ENCODE measurements around the gene SYNE1. TPM values are rescaled to one million over a fixed set of nuclear protein-coding genes. Genes with fewer than 3 reads are reported as not detected.

Gene SYNE1
- total RNA-seq, 1 experiment from 2014 or later, result 6.5 TPM

DNA sequence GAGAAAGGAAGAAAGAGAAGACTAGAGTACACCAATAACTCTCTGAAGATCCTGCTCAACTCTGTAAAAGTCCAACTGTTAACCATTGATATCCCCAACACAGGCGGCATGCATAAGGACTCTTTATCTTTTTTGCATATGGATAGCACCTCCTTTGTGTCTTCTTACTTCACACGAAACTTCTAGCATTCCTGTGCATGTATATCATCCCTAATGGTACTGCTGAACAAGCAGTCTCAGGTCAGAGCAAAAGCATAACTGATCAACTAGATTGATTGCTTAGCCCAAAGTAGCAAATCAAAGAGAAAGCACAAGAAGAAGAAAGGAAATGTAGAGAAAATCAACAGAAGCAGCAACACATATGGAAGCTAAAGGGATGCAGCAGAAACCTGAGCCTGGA lies 234.4 kb downstream of the SYNE1 start (continued):
- TF ChIP-seq, protein P1, sequence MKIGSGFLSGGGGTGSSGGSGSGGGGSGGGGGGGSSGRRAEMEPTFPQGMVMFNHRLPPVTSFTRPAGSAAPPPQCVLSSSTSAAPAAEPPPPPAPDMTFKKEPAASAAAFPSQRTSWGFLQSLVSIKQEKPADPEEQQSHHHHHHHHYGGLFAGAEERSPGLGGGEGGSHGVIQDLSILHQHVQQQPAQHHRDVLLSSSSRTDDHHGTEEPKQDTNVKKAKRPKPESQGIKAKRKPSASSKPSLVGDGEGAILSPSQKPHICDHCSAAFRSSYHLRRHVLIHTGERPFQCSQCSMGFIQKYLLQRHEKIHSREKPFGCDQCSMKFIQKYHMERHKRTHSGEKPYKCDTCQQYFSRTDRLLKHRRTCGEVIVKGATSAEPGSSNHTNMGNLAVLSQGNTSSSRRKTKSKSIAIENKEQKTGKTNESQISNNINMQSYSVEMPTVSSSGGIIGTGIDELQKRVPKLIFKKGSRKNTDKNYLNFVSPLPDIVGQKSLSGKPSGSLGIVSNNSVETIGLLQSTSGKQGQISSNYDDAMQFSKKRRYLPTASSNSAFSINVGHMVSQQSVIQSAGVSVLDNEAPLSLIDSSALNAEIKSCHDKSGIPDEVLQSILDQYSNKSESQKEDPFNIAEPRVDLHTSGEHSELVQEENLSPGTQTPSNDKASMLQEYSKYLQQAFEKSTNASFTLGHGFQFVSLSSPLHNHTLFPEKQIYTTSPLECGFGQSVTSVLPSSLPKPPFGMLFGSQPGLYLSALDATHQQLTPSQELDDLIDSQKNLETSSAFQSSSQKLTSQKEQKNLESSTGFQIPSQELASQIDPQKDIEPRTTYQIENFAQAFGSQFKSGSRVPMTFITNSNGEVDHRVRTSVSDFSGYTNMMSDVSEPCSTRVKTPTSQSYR (CRISPR knock-in tag; IDR thresholded peaks at IDR 0.05), result no peak
- TF ChIP-seq CREB1 (CRISPR knock-in tag; IDR thresholded peaks at IDR 0.05), result no peak
- TF ChIP-seq CBFB (CRISPR knock-in tag; IDR thresholded peaks at IDR 0.05; ENCODE audit: low read depth), result no peak
- TF ChIP-seq, protein P2, sequence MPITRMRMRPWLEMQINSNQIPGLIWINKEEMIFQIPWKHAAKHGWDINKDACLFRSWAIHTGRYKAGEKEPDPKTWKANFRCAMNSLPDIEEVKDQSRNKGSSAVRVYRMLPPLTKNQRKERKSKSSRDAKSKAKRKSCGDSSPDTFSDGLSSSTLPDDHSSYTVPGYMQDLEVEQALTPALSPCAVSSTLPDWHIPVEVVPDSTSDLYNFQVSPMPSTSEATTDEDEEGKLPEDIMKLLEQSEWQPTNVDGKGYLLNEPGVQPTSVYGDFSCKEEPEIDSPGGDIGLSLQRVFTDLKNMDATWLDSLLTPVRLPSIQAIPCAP (CRISPR knock-in tag; IDR thresholded peaks at IDR 0.05), result no peak
- TF ChIP-seq ZNF121 (CRISPR knock-in tag; IDR thresholded peaks at IDR 0.05), result no peak
- TF ChIP-seq NFE2L1 (CRISPR knock-in tag; IDR thresholded peaks at IDR 0.05), result no peak

DNA sequence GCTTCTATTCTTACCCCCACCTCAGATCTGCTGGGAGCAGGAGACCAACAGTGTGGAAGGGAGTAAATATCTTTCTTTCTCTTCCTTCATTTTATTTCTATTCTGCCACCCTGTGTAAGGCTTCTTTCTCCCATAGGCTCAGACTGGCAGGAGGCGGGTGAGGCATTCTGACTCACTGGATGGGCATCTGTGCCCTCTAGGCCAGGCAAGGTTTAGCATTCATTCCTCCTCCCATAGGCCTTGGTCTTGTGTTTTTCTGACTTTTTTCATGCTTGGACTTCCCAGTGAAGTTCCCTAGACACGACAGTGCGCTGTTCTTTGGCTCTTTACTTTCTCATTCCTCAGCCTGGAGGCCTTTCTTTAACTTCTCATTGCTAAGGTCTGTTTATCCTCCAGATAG lies 235.2 kb downstream of the SYNE1 start:
- TF ChIP-seq GTF2I (CRISPR knock-in tag; conservative IDR thresholded peaks at IDR 0.05) (no peak), SMAD4 (CRISPR knock-in tag; IDR thresholded peaks at IDR 0.05) (no peak), ESRRA (CRISPR knock-in tag; IDR thresholded peaks at IDR 0.05; ENCODE audit: borderline replicate concordance) (no peak)
- TF ChIP-seq, protein P3, sequence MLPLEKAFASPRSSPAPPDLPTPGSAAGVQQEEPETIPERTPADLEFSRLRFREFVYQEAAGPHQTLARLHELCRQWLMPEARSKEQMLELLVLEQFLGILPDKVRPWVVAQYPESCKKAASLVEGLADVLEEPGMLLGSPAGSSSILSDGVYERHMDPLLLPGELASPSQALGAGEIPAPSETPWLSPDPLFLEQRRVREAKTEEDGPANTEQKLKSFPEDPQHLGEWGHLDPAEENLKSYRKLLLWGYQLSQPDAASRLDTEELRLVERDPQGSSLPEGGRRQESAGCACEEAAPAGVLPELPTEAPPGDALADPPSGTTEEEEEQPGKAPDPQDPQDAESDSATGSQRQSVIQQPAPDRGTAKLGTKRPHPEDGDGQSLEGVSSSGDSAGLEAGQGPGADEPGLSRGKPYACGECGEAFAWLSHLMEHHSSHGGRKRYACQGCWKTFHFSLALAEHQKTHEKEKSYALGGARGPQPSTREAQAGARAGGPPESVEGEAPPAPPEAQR (CRISPR knock-in tag; IDR thresholded peaks at IDR 0.05), result no peak
- no peaks in the 10 kb centered on the region; the same call in 1 of the 2 replicates for H3K9me3 Mint-ChIP-seq
- CTCF ChIA-PET, result no interaction called here
- no peaks in the 10 kb centered on the region for H3K36me3 Mint-ChIP-seq
- no peak overlapping the region for H3K4me3 Mint-ChIP-seq
- peaks cover 8% of the 10 kb centered on the region for H3K4me1 Mint-ChIP-seq
- DNase-seq (ENCODE audit: low spot score) (no peak), ATAC-seq (no peak)
- POLR2A ChIA-PET, result no interaction called here
- no peaks in the 10 kb centered on the region for H3K27me3 Mint-ChIP-seq (ENCODE audit: low read depth)
- H3K27ac Mint-ChIP-seq, result no peak overlapping the region

DNA sequence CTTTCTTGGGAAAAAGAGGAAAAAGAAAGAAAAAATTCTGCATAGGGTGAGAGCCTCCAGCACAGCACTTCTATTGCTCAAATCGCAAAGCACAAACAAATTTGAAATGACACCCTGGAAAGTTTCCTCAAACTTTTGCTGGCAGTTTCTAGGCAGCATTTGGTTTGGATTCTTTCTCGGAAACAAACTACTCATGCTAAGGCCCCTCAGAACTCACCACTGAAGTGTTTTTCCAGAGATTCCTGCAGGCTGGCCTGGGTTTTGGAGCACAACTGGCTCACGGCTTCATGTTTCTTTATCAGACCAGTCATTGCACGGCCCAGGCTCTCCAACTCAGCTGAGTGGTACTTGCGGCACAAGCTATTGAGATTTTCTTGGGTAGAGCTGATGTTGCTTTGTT lies 237.8 kb downstream of the SYNE1 start:
- DNase-seq (ENCODE audit: low spot score) (no peak), ATAC-seq (no peak)
- Mint-ChIP-seq H3K4me3 (no peak overlapping the region), H3K4me1 (peaks cover 17% of the 10 kb centered on the region), H3K27ac (no peak overlapping the region), H3K9me3 (peaks cover under 1% of the 10 kb centered on the region; the same call in 1 of the 2 replicates), H3K27me3 (ENCODE audit: low read depth) (no peaks in the 10 kb centered on the region), H3K36me3 (no peaks in the 10 kb centered on the region)
- ChIA-PET CTCF (no interaction called here), POLR2A (no interaction called here)
- TF ChIP-seq ZNF317 (CRISPR knock-in tag; IDR thresholded peaks at IDR 0.05; ENCODE audit: borderline replicate concordance, low read depth) (no peak), MXD4 (CRISPR knock-in tag; IDR thresholded peaks at IDR 0.05; ENCODE audit: borderline replicate concordance) (no peak), KAT7 (CRISPR knock-in tag; IDR thresholded peaks at IDR 0.05; ENCODE audit: borderline replicate concordance) (no peak), ZNF423 (CRISPR knock-in tag; IDR thresholded peaks at IDR 0.05) (no peak), SP1 (CRISPR knock-in tag; conservative IDR thresholded peaks at IDR 0.05) (no peak), CREB1 (CRISPR knock-in tag; IDR thresholded peaks at IDR 0.05) (no peak), GTF2I (CRISPR knock-in tag; conservative IDR thresholded peaks at IDR 0.05) (no peak), CREM (CRISPR knock-in tag; IDR thresholded peaks at IDR 0.05) (no peak), TP53 (CRISPR knock-in tag; IDR thresholded peaks at IDR 0.05) (no peak), PRRX2 (CRISPR knock-in tag; IDR thresholded peaks at IDR 0.05) (no peak), ZNF232 (CRISPR knock-in tag; IDR thresholded peaks at IDR 0.05) (no peak), ZNF416 (CRISPR knock-in tag; IDR thresholded peaks at IDR 0.05) (no peak), RORB (CRISPR knock-in tag; IDR thresholded peaks at IDR 0.05) (no peak), ELF4 (CRISPR knock-in tag; IDR thresholded peaks at IDR 0.05; ENCODE audit: low read depth) (no peak), CBFB (CRISPR knock-in tag; IDR thresholded peaks at IDR 0.05; ENCODE audit: low read depth) (no peak), HMGA2 (CRISPR knock-in tag; IDR thresholded peaks at IDR 0.05) (no peak)
- TF ChIP-seq, protein P4, sequence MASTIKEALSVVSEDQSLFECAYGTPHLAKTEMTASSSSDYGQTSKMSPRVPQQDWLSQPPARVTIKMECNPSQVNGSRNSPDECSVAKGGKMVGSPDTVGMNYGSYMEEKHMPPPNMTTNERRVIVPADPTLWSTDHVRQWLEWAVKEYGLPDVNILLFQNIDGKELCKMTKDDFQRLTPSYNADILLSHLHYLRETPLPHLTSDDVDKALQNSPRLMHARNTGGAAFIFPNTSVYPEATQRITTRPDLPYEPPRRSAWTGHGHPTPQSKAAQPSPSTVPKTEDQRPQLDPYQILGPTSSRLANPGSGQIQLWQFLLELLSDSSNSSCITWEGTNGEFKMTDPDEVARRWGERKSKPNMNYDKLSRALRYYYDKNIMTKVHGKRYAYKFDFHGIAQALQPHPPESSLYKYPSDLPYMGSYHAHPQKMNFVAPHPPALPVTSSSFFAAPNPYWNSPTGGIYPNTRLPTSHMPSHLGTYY (CRISPR knock-in tag; IDR thresholded peaks at IDR 0.05), result no peak
- TF ChIP-seq, protein P5, sequence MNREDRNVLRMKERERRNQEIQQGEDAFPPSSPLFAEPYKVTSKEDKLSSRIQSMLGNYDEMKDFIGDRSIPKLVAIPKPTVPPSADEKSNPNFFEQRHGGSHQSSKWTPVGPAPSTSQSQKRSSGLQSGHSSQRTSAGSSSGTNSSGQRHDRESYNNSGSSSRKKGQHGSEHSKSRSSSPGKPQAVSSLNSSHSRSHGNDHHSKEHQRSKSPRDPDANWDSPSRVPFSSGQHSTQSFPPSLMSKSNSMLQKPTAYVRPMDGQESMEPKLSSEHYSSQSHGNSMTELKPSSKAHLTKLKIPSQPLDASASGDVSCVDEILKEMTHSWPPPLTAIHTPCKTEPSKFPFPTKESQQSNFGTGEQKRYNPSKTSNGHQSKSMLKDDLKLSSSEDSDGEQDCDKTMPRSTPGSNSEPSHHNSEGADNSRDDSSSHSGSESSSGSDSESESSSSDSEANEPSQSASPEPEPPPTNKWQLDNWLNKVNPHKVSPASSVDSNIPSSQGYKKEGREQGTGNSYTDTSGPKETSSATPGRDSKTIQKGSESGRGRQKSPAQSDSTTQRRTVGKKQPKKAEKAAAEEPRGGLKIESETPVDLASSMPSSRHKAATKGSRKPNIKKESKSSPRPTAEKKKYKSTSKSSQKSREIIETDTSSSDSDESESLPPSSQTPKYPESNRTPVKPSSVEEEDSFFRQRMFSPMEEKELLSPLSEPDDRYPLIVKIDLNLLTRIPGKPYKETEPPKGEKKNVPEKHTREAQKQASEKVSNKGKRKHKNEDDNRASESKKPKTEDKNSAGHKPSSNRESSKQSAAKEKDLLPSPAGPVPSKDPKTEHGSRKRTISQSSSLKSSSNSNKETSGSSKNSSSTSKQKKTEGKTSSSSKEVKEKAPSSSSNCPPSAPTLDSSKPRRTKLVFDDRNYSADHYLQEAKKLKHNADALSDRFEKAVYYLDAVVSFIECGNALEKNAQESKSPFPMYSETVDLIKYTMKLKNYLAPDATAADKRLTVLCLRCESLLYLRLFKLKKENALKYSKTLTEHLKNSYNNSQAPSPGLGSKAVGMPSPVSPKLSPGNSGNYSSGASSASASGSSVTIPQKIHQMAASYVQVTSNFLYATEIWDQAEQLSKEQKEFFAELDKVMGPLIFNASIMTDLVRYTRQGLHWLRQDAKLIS (CRISPR knock-in tag; IDR thresholded peaks at IDR 0.05; ENCODE audit: borderline replicate concordance), result no peak
- TF ChIP-seq, protein P2 (CRISPR knock-in tag; IDR thresholded peaks at IDR 0.05), result no peak

All from WTC11 (cell line).